ENCODE measurements around the gene CCDC61.

The CCDC61 gene

DNA sequence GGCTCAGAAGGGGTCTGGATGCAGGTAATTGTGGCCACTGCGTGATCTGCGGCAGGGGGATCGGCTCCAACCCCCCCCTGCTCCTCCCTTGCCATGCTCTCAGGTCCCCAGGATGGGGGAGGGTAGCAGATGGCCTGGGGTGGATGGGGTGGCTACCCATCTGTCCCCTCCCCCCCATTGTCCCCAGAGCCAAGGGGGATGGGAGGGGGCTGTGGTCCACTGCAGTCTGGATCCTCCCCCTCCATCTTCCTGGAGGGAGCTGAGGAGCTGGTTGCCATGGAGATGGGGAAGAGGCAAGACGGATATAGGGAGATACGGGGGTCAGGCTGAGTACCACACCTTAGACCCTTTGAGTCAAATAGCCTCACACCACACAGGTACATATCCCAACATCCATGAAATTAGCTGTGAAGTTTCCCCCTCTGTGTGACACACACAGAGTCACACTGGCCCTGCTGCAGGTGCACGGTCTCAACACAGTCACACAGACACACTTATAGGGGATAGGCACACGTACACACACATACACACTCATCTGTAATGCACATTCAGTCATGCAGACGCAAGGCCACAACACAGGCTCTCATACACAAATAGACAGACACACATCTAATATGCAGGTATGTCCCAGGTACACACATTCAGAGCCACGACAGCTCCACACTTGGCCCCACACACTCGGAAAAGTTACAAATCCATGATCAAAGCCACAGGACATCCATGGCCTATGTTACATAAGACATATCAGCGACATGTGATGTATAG lies 19.8 kb upstream of the CCDC61 start:
- no peak for DNase-seq (ENCODE audit: low read depth)

DNA sequence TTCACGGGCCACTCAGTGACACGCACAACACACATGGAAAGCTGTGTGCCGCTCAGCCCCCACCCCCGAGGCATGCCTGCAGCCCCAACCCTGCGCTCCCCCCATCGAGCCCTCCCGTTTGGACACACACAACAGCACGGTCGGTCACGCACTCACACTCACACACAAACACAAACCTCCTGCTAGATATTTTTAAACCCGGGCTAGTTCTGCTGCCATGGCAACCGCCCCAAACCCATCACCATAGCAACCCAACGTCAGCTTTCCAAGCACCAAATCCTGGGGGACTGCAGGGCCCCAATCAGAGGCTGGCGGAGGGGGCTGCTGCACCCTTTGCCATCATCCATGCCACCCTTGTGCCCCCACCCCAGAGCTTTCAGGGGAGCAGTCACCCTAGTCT lies 19.1 kb upstream of the CCDC61 start:
- no peak for DNase-seq (ENCODE audit: low read depth)

DNA sequence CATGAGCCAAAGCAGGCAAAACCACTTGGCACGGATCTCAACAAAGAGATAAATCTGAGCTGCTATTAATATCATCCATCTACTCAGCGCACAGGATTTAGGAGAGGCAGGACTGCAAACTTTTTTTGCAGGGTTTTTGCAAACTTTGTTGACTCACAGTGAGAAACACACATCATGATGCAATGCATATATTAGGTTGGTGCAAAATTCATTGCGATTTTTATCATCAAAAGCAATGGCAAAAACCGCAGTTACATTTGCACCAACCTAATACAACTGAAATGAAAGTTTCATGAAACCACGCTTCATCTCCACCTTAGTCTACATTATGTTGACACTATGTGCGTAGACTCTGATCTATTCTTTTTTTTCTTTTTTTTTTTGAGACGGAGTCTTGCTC lies 17.1 kb upstream of the CCDC61 start:
- DNase-seq (ENCODE audit: low read depth) = no peak

DNA sequence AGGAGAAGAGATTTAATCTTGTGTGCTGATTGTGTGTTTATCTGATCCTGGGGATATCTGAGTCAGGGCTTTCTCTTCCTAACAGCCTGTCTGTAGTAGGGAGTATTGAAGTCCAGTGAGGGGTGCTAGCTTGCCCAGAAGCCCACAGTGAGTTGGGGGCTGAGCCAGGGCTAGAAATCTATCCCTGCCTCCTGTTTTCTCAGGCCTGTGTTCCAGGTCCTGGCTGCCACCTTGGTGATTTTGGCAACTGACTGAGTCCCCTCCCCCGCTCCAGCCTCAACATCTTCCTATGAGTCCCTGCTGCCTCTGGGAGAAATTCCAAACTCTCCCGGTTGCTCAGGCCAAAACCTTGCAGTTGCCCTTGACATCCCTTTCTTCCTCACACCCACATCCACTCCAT lies 13.9 kb upstream of the CCDC61 start:
- no peak for DNase-seq (ENCODE audit: low read depth)

DNA sequence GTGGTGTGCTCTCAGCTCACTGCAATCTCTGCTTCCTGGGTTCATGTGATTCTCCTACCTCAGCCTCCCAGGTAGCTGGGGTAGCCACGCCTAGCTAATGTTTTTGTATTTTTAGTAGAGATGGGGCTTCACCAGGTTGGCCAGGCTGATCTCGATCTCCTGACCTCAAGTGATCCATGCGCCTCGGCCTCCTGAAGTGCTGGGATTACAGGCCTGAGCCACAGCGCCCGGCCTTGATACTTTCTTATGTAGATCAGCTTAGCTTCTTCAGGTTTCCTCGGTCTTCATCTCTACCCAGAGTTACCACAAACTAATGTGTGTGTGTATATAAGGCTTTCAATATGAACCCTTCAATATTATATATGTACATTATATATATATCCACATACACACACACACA lies 9.9 kb upstream of the CCDC61 start:
- no peak for DNase-seq (ENCODE audit: low read depth)

DNA sequence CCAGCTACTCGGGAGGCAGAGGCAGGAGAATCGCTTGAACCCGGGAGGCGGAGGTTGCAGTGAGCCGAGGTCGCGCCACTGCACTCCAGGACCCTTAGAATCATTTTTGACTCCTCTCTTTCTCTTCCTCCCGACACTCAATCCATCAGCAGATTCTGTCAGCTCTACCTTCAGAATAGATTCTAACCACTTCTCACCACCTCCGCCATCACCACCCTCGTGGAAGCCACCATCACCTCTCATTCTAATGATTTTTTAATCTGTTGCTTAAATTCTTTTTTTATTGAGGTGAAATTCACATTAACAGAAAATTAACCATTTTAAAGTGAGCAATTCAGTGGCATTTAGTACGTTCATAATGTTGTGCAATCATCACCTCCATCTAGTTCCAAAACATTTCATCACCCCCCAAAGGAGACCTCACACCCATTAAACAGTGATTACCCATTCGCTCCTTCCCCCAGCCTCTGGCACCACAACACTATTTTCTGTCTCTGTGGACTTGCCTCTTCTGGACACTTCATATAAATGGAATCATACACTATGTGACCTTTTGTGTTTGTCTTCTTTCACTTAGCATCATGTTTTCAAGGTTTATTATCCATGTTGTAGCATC lies 5.0 kb upstream of the CCDC61 start:
- no peak for DNase-seq (ENCODE audit: low read depth)

DNA sequence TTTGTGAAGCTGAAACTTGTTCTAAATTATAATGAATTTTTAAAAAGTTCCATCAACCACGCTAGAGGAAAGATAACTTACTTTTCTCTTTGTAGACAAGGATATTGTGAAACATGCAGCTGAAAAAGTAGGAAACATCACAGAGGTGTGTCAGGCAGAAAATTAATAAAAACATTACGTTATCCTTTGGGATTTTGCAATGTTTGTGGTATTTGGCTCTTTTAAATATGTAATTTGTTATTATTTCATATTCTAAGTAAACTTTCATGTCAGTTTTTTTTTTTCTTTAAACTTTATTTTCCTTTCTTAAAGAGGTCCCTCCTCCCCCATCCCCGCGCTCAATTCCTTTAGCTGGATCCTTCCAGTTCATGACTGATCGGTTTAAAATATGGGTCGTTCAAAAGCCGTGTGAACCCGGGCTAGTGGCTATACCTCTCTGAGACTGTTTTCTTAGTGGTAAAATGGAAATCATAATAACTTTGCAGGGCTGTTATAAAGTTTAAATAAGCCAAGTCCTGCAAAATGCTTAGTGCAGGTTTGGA lies 740 bp upstream of the CCDC61 start:
- DNase-seq (ENCODE audit: low read depth) = no peak

DNA sequence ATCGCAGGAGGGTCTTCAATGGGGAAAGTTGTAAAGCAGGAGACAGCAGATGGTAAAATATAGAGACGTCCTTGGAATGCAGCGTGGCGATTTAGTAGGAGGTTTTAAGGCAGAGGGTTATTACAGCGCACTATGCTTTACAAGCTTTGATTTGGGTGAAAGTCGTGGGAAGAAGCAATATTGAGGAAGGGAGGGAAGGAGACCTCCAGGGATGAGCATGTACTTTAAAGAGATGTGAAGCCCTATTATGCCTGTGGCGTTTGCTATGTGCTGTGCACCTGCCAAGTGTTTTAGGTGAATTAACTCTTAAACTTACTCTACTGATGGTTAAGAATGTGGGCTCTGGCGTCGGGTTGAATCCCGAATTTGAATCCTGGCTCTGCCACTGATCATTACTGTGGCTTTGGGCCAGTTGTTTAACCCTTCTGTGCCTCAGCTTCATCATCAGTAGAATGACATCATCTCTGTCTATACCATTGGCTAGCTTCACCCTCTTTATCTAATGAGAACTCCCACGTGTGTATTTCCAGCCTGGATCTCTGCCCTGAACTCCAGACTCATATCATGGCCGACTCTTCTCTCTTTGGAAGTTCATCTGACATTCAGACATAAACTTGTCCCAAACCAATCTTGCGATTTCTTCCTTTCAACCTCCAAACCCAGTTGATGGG lies 583 bp downstream of the CCDC61 start:
- DNase-seq (ENCODE audit: low read depth) = peak; percentile 44

DNA sequence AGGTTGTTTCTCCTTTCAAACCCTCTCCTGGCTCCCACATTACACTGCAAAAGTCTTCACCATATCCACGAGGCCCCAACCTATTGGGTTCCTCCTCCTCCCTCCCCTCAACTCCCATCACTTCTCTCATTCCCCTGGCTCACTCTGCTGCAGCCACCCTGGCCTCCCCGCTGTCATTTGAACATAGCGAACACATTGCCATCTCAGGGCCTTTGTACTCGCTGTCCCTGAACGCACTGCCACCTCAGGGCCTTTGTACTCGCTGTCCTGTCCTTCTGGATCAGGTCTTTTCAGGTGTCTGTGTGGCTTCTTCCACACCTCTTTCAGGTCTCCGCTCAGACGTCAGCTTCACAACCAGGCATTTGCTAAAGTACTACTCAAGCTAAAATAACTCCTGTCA lies 1.7 kb downstream of the CCDC61 start:
- no peak for DNase-seq (ENCODE audit: low read depth)

DNA sequence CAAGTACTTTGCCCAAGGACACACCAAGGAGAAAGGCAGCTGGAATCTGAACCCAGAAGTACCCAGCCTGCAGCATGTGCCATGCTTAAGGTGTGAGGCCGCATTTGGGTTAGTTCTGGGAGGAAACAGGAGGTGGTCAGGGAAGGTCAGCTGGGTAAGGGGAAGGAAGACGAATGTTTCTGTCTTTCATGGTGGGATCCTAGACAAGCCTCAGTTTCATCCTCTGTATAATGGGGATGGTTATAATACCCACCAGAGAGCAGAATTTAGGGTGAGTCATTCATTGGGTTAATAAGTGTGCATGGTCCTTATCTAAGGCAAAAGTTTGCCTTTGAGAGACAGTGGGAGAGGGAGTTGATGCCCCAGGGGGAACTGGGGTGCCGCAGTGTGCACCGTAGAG lies 3.6 kb downstream of the CCDC61 start:
- DNase-seq (ENCODE audit: low read depth) = no peak

DNA sequence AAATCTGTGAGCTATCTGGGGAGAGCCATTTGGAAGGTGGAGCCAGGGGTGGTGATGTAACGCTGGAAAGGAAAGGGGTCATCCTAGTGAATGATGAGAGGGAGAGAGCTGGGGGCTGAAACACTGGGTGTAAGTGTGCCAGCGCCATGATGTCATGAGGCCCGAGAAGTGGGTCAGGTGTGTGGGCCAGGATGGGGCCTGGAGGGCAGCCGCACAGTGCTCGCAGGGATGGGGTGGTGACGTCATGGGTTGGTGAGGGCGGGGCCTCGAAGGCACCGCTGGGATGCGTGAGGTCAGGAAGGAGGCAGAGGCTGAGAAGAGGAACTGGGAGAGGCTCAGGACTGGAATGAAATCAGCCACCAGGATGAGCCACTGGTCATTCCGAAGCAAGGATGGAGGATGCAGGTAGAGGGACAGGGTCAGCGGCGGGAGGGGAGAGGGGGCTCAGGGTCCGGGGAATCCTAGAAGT lies 4.4 kb downstream of the CCDC61 start:
- DNase-seq (ENCODE audit: low read depth) = peak; percentile 58

DNA sequence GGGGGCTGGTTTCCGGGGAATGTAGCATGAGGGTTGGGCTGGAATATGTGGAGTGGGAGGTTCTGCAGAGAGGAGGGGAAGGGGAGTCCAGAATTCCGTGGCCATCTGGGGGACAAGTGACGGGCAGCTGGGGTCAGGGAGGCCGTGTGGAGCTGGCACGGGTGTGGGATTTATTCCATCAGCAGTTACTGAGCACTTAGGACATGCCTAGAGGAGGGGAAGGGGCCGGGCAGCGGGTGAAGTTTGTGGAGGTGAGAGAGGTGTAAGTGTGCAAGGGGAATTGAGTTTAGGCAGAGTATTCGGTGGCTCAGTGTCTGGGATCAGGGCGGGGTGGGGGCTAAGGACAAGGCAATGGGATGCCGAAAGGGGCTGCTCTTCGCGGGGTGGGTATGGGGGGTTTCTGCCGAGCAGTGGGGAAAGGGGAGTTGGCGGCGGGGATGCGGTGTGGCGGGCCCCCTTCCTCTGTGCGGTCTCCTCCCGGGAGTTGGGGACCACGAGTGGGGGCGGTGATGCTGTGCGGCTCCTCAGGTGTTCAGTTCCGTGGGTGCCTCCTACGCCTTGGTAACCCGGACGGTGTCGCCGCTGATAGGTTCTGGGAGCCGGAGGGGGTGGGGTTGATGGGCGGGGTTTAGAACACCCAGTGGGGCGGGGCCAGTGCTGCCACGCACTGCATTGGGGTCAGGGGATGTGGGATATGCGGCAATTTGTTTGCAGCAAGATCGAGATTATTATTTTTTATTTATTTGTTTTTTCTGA lies 5.4 kb downstream of the CCDC61 start:
- no peak for DNase-seq (ENCODE audit: low read depth)

DNA sequence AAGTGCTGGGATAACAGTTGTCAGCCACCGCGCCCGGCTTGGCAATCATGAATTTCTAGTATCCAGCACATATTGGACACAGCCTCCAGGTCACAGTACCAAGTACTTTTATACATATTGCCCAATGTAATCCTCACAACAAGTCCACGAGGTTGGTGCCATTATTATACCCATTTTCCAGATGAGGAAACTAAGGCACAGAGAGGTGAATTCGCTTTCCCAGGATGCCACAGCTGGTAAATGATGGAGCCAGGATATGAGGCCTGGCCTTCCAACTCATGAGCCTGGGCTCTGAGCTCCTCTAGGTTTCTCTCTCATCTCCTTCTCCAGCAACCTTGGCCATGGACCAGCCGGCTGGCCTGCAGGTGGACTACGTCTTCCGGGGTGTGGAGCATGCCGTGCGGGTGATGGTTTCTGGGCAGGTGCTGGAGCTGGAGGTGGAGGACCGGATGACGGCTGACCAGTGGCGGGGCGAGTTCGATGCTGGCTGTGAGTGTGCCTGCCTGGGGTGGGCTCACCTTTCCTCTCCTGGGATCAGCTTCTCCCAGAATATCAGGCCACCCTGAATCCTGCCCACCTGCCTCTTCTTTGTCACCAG lies 7.5 kb downstream of the CCDC61 start:
- no peak for DNase-seq (ENCODE audit: low read depth)

DNA sequence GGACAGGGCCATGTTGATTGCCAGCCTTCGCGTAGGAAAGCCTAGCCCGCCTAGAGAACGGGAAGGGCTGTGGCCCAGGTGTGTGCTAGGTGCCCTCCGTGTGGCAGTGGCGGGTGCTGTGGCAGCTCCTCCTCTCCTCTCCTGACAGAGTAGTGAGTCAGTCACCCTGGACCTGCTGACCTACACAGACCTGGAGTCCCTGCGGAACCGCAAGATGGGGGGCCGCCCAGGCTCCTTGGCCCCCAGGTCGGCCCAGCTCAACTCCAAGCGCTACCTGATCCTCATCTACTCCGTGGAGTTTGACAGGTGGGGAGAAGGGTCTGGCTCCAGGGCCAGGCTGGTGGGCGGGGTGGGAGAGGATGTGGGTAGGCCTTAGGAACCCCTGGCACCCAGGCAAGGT lies 11.1 kb downstream of the CCDC61 start:
- DNase-seq (ENCODE audit: low read depth) = no peak

DNA sequence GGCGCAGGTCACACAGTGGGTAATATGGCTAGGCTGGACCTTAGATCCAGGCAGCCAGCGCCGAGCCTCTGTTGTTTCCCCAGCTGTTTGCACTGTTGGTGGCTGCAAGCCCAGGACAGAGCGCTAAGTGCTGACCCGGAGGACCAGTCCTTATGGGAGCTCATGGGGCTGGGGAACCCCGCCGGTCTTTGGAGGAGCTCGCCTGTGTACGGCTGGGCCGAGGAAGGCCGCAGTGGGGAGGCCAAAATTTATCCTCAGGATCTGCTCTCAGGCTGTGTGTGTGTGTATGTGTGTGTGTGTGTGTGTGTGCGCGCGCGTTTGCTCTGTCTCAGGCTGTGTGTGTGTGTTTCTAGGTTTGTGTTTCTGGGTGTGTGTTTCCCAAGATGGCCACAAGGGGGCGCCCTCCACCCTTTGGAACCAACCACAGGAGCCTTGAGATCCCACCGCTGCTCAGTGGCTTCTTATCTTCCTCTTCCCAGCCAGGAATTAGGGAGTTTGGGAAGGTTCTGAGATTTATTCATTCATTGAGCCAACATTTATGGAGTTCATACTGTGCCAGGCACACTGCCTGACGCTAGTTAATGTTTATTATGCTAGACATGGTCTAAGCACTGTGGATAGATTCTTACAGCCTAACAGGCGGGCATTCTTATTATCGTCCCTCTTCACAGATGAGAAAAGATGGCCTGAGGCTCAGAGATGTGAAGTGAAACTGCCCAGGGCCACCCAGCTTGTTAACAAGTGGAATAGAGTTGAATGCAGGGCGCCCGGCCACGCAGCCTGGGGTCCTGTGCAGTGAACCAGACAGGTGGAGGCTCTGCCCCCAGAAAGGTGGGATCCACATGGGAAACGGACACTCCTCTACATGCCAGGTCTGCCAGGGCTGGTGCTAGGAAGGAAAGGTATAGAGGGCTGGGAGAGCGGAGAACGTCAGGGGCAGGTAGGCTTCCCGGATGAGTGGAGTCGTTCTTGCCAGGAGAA lies 14.6 kb downstream of the CCDC61 start:
- DNase-seq (ENCODE audit: low read depth) = peak; percentile 64

DNA sequence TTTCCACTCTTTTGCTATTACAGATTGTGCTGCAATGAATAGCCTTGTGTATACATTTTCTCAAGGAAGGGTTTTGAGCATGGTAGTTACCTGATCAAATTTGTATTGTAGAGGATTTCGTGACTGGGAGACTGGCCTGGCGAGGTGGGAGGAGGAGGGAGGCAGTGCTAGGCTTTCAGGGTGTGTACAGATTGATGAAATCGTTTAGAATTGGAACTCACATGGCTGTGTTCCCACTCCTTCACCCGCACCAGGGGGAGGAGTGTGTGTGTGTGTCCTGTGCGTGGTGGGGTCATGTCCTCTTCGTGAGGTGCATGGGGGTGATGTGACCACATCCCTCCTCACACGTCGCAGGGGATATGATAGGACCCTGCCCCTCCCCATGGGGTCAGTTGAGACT lies 19.3 kb downstream of the CCDC61 start:
- no peak for DNase-seq (ENCODE audit: low read depth)

DNA sequence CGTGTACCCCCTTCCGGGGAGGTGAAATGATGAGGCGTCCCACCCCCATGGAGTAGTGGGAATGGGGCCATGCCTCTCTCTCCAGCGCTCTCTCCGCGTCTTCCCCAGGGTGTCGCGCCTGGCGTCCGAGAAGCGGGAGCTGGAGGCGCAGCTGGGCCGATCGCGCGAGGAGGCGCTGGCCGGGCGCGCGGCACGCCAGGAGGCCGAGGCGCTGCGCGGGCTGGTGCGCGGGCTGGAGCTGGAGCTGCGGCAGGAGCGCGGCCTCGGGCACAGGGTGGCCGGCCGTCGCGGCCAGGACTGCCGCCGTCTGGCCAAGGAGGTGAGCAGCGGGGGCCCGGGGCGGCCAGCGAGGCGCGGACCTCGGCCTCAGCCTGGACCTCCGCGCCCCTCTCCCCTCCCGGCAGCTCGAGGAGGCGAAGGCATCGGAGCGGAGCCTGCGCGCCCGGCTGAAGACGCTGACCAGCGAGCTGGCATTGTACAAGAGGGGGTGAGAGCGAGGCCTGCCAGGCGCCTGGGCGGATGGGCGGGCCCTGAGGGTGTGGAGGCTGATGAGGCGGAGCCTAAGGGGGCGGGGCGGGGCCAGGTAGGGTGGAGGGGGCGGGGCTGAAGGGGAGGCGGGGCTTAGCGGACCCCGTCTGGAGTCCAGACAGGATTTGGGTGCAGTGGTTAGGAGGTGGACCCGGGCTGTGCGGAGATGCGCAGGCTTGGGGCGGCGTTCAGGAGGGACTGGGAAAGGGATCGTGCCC lies 19.8 kb downstream of the CCDC61 start:
- DNase-seq (ENCODE audit: low read depth) = peak; percentile 36

DNA sequence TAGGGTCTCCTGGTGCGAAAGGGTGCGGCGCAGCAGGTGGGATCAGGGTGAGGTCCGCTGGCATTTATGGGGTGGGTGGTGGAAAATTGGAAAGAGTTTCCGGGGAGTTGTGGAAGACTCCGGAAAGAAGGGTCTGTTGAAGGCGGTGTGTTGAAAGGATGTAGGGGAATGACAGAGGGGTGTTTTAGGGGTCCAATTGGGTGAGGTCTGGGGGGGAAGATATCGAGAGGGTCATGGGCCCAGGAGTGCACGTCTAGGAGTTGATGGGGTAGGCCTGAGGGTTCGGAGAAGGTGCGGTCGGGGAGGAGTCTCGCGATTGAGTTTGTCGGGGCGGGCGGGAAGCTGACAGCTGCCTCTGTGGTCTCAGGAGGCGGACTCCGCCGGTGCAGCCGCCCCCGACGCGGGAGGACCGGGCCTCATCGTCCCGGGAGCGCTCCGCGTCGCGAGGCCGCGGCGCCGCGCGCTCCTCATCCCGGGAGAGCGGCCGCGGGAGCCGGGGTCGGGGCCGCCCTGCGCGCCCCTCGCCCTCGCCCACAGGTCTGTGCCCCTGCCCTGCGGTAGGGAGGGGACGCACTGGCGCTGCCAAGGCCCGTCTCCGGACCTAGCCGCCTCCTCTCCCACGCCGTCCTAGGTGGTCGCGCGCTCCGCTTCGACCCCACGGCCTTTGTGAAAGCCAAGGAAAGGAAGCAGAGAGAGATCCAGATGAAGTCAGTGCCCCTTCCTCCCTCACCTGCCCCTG lies 20.6 kb downstream of the CCDC61 start:
- no peak for DNase-seq (ENCODE audit: low read depth)

DNA sequence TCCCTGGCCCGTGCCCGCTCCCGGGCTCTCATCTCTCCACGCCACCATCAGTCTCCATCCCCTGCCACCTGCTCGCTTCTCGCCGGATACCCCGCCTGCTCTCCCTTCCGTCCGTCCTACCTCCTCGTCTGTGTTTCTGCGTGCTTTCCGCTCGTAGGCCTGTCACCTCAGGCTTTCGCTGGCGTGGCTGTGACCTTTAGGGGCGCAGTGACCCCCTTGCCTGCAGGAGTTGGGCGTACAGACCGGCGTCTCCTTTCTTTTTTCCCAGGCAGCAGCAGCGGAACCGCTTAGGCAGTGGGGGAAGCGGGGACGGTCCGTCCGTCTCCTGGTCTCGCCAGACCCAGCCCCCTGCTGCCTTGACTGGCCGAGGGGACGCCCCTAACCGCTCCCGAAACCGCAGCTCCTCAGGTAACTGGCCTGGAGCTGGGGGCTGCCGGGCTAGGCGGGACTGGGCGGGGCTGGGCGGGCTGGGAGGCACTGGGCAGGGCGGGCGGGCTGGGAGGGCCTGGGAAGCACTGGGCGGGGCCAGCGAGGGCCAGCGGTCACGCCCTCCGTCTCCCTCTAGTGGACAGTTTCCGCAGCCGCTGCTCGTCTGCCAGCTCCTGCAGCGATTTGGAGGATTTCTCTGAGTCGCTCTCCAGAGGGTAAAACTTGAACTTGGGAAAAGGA lies 21.3 kb downstream of the CCDC61 start:
- peak; percentile 82 for DNase-seq (ENCODE audit: low read depth)

Data from ELR (cell line).